ENCODE results near the gene DGKK.

DGKK gene

GRCh38 chrX:50497114-50497513 lies 26.5 kb upstream of the DGKK start:
- H3K27ac ChIP-seq (ENCODE audit: low read depth, low read length, poor library complexity, severe bottlenecking), result no peak overlapping the region

GRCh38 chrX:50495616-50496015 lies 25.0 kb upstream of the DGKK start:
- Histone ChIP-seq H3K4me1 (ENCODE audit: insufficient read depth, low read length, severe bottlenecking) (no peaks in the 10 kb centered on the region), H4K20me1 (ENCODE audit: insufficient read depth, low read length) (no peaks in the 10 kb centered on the region), H3K36me3 (ENCODE audit: insufficient read depth, low read length) (no peaks in the 10 kb centered on the region), H3K27me3 (ENCODE audit: insufficient read depth, low read length) (no peaks in the 10 kb centered on the region), H3K9me2 (ENCODE audit: low read depth, low read length) (no peaks in the 10 kb centered on the region), H3K27ac (ENCODE audit: low read depth, low read length, poor library complexity, severe bottlenecking) (no peak overlapping the region), H2AFZ (ENCODE audit: low read length) (no peak overlapping the region), H3F3A (ENCODE audit: insufficient read depth, low read length) (no peaks in the 10 kb centered on the region), H3K79me2 (ENCODE audit: insufficient read depth, low read length) (no peaks in the 10 kb centered on the region), H3K9me3 (ENCODE audit: low read length) (no peaks in the 10 kb centered on the region), H3K4me2 (ENCODE audit: low read length) (no peak overlapping the region), H3K9ac (ENCODE audit: low read length) (no peak overlapping the region), H3K4me3 (ENCODE audit: low read depth, low read length, poor library complexity, severe bottlenecking) (no peak overlapping the region)
- TF ChIP-seq, protein P1, sequence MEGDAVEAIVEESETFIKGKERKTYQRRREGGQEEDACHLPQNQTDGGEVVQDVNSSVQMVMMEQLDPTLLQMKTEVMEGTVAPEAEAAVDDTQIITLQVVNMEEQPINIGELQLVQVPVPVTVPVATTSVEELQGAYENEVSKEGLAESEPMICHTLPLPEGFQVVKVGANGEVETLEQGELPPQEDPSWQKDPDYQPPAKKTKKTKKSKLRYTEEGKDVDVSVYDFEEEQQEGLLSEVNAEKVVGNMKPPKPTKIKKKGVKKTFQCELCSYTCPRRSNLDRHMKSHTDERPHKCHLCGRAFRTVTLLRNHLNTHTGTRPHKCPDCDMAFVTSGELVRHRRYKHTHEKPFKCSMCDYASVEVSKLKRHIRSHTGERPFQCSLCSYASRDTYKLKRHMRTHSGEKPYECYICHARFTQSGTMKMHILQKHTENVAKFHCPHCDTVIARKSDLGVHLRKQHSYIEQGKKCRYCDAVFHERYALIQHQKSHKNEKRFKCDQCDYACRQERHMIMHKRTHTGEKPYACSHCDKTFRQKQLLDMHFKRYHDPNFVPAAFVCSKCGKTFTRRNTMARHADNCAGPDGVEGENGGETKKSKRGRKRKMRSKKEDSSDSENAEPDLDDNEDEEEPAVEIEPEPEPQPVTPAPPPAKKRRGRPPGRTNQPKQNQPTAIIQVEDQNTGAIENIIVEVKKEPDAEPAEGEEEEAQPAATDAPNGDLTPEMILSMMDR (IDR thresholded peaks at IDR 0.05; ENCODE audit: low read length), result no peak
- TF ChIP-seq EZH2 (IDR thresholded peaks at IDR 0.05; ENCODE audit: borderline replicate concordance, low read length), result no peak

More at GRCh38 chrX:50497114-50497513, 26.5 kb upstream of the DGKK start:
- no peaks in the 10 kb centered on the region for H3F3A ChIP-seq (ENCODE audit: insufficient read depth, low read length)
- H3K4me3 ChIP-seq (ENCODE audit: low read depth, low read length, poor library complexity, severe bottlenecking), result no peak overlapping the region
- no peaks in the 10 kb centered on the region for H3K36me3 ChIP-seq (ENCODE audit: insufficient read depth, low read length)
- no peaks in the 10 kb centered on the region for H4K20me1 ChIP-seq (ENCODE audit: insufficient read depth, low read length)
- H3K9me2 ChIP-seq (ENCODE audit: low read depth, low read length), result no peaks in the 10 kb centered on the region
- H3K79me2 ChIP-seq (ENCODE audit: insufficient read depth, low read length), result no peaks in the 10 kb centered on the region
- TF ChIP-seq, protein P1 (IDR thresholded peaks at IDR 0.05; ENCODE audit: low read length), result no peak
- TF ChIP-seq EZH2 (IDR thresholded peaks at IDR 0.05; ENCODE audit: borderline replicate concordance, low read length), result no peak
- no peak overlapping the region for H3K4me2 ChIP-seq (ENCODE audit: low read length)
- H3K9ac ChIP-seq (ENCODE audit: low read length), result no peak overlapping the region
- no peaks in the 10 kb centered on the region for H3K4me1 ChIP-seq (ENCODE audit: insufficient read depth, low read length, severe bottlenecking)
- no peaks in the 10 kb centered on the region for H3K9me3 ChIP-seq (ENCODE audit: low read length)
- no peak overlapping the region for H2AFZ ChIP-seq (ENCODE audit: low read length)
- no peaks in the 10 kb centered on the region for H3K27me3 ChIP-seq (ENCODE audit: insufficient read depth, low read length)

DNA sequence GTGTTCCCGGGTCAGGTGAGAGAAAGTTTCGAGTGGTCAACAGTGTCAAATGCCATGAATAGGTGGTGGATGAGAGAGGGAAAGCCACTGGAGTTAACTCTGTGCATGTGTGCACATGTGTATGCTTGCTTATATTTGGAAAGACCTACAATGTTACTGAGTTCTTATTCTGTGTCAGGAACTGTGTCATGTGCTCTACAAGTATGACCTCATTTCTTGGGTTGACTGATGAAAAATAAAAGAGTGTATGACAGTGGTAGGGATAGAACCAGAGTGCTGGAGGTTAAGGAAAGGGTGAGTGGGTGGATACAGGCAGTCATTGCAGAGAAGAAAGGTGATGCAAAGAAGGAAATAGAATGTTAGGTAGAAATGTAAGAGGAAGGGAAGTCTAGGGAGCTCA lies 22.1 kb upstream of the DGKK start:
- H4K20me1 ChIP-seq (ENCODE audit: insufficient read depth, low read length), result no peaks in the 10 kb centered on the region
- H3K27me3 ChIP-seq (ENCODE audit: insufficient read depth, low read length), result no peaks in the 10 kb centered on the region
- no peaks in the 10 kb centered on the region for H3K9me2 ChIP-seq (ENCODE audit: low read depth, low read length)
- no peak for TF ChIP-seq EZH2 (IDR thresholded peaks at IDR 0.05; ENCODE audit: borderline replicate concordance, low read length)
- TF ChIP-seq, protein P1 (IDR thresholded peaks at IDR 0.05; ENCODE audit: low read length), result no peak
- H3K4me1 ChIP-seq (ENCODE audit: insufficient read depth, low read length, severe bottlenecking), result no peaks in the 10 kb centered on the region
- H2AFZ ChIP-seq (ENCODE audit: low read length), result no peak overlapping the region
- no peak overlapping the region for H3K4me2 ChIP-seq (ENCODE audit: low read length)
- H3K79me2 ChIP-seq (ENCODE audit: insufficient read depth, low read length), result no peaks in the 10 kb centered on the region
- H3K27ac ChIP-seq (ENCODE audit: low read depth, low read length, poor library complexity, severe bottlenecking), result no peak overlapping the region
- no peaks in the 10 kb centered on the region for H3K9me3 ChIP-seq (ENCODE audit: low read length)
- H3K4me3 ChIP-seq (ENCODE audit: low read depth, low read length, poor library complexity, severe bottlenecking), result no peak overlapping the region
- no peak overlapping the region for H3K9ac ChIP-seq (ENCODE audit: low read length)
- H3K36me3 ChIP-seq (ENCODE audit: insufficient read depth, low read length), result no peaks in the 10 kb centered on the region
- H3F3A ChIP-seq (ENCODE audit: insufficient read depth, low read length), result no peaks in the 10 kb centered on the region
